GM23248 (cell line): ENCODE measurements around the gene NDUFS1.

Experiments used
- EZH2 ChIP-seq: fragments of 200-600 bp; sonication (generic); IDR thresholded peaks from 2 replicates; pipeline ENCODE4 v1.6.1; 2018; ENCODE audit warnings: antibody characterized with exemption, mild to moderate bottlenecking; ENCODE audit not compliant: insufficient read depth, poor library complexity, severe bottlenecking
- EZH2phosphoT487 ChIP-seq: fragments of 200-600 bp; sonication (generic); IDR thresholded peaks from 2 replicates; pipeline ENCODE4 v1.6.1; 2018; ENCODE audit warnings: antibody characterized with exemption, moderate library complexity, mild to moderate bottlenecking, low read depth; ENCODE audit not compliant: insufficient read depth

DNA sequence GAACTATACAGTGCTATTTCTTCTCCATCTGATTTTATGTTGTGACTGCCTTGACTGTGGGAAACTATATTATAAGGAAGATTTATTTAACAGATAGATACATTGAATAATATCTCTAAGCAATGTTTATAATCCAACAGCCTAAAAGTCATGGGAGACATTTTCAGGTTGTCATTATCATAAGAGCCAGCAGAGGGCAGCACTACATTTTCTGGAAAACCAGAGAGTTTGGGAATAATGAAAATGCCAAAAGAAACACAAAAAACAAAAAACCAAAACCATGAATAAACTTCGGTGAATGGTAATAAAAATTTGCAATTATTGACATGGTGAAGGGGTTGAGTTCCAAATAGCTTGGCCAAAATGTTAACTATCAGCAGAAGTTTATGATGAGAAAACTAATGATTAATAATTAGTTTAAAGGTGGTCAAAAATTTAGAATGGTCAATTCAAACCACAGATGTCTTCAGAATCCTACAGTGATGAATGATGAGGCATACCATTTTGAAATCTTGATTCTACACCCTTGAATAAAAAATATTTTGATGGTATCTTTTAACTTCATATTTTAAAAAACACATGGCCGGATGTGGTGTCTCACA lies 5.1 kb upstream of the NDUFS1 start:
- TF ChIP-seq EZH2 (no peak), EZH2phosphoT487 (no peak)
